ENCODE measurements around the gene PRICKLE2.

PRICKLE2 gene

DNA sequence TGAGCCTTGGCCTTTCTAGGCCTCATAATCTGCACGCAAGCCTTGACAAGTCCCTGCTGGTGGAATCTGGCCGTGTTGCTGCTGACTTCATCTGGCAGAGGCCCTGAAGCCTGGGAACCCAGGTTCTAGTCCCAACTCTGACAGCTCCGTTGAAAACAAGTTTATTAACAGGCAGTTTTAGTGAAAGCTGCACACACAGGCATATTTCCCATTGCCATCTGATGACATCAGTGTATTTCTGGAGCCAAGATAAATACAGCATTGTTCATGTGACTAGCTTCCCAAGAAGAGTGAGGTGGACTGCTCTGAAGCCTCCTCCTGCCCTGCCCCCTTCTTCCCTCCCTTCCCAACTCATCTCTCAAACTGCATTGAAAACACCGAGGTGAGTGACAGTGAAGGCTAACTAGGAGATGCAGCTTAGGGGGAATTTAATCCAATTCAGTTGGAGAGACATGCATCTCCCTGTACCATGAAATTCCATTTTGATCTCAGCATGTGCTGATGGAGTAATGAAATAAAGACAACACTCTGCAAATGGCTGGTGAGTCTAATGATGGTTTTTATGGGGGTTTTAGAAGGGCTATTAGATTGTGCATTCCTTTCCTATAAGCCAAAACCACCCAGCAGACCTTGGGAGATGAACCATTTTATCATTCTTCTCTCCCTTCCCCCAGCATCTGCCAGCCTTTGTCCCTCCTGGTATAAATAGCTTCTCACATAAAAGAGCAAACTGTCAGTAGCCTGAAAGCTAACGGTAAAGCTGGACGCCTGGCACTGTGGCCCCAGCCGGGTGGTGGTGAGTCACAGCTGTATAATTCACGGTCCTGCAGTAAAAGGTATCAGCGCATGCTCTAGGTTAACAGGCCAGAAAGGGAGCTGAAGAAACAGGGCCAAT is 38.0 kb downstream of the PRICKLE2 start:
- peak; percentile 96 for DNase-seq

DNA sequence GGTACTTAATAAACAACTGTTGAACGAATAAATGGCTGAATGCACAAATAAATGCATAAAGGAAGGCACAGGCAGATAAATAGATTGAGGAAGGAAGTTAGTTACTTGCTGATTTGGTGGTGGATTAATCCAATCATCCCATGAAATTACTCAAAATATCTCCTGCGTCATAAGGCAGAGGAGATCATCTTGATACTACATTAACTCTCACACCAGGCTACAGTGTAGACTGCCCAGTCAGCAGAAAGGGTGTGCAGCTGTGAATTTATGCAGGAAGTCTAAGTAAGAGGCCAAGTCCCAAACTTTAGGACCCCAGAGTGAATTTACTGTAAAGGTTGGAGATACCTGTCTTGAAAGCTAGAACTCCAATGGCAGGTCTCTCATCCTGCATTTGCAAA is 38.6 kb downstream of the PRICKLE2 start:
- no peak for DNase-seq

DNA sequence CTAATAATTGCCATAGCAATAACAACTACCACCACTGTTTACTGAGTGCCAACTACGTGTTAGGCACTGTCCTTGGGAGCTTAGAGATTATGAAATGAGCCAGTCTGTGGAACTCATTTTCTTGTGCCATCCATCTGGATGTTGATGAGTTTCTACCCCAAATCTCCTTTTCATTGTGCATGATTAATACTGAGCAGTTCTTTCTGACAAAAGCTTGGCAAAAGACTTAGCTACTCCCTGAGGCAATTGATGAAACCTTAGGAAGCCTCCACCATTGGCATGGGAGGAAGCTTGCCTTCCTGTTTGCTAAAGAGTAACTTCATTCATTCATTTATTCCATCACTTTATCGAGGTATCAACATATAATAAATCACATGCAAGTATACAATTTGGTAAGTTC is 39.8 kb downstream of the PRICKLE2 start:
- DNase-seq = no peak

DNA sequence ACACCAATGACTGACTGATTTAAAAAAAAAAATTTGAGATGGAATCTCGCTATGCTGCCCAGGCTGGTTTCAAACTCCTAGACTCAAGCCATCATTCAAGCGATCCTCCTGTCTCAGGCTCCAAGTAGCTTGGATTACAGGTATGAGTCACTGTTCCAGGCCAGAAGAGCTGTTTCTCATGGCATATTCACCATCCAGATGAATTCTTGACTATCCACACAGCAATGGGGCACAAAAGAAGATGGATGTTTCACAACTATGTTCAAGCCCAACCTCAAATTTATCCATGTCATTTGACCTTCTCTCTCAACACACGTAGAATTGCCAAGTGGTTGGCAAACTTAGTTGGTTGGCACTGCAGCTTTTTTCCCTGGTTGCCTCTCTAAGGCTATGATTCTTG is 40.6 kb downstream of the PRICKLE2 start:
- DNase-seq = peak; percentile 64

DNA sequence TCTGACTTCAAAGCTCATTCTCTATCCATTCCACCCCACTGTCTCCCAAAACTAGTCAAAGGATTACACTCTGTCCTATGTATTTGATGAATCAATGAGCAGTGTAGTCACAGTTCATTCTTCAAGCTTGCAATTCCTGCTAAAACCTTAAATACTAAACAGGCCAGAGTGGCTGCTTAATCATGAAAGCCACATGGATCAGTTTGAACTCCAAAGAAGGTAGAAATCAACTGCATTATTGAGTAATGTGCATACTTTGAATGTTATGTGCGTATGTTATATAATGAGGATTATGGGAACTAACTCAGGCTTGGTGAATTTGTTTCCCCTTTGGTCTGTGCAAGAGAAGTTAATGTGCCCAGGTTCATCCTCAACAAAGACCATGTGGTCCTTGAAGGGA is 45.4 kb downstream of the PRICKLE2 start:
- no peak for DNase-seq

DNA sequence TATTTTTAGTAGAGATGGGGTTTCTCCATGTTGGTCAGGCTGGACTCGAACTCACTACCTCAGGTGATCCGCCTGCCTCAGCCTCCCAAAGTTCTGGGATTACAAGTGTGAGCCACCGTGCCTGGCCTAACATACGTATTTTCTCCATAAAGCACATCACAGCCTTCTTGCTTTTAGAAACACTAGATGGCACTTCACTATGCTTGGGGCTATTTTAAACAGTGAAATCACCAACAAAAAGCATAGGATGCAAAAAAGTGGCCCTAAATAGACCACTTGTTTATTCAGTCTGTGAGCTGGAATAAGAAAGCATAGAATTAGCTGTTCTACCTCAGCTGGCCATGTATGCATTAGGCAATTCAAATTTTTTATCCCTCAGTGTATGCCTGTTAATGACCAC is 46.0 kb downstream of the PRICKLE2 start:
- no peak for DNase-seq

DNA sequence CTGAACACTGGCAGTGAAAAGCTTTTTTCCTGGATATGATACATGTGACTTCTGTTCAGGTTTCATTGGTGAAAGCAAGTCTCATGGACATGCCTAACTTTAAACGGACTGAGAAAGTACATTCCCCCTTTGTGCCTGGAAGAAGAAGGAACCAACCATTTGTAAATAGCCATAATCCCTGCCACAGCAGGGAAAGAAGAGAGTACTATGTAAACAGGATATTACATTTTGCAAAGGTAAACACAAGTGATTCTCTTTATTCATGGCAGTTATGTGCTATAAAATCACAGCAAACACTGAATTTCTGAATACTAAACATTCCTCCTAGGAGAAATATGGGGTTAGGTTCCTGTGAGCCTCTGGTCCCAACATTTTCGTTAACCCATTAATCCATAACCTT is 46.8 kb downstream of the PRICKLE2 start:
- no peak for DNase-seq

DNA sequence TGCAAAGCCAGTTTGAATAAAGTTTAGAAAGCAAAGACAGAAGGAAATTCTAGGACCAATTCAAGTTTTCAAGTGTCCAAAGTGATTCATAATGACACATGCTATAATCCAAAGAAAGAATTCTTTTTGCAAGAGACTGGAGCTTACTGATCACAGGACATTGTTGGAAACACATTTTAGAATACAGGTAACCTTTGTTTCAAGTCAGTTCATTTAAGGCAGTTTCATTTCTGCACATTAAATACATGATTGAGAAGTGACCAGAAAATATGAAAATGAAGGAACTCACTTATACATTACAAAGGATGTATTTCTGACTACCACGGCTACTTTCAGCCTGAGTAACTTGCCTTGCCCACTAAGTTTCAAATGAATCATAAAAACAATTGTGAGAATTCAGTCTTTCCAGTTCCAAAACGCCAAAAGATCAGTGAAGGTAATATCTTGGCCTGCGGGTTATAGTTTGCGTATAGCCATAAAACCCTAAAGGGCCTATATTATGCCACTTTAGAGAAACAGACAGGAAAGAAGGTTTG is 48.7 kb downstream of the PRICKLE2 start:
- DNase-seq = no peak

DNA sequence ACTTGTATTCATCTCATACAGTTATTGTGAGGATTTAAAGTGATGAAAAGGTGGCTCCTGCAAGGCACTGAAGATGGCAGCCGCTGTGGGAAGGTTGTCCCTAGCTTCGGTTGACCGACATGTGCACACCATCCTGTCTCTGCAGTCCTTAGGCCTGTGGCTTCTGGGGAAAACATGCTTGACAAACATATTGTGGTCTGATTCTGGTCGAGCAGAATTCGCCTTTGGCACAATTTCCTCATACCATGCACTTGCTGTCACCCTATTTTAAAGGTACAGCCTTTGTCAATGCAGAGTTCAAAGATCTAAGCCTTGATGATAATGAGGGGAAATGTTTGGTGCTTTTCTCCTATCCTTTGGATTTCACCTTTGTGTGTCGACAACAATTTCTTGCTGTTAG is 50.9 kb downstream of the PRICKLE2 start:
- no peak for DNase-seq

DNA sequence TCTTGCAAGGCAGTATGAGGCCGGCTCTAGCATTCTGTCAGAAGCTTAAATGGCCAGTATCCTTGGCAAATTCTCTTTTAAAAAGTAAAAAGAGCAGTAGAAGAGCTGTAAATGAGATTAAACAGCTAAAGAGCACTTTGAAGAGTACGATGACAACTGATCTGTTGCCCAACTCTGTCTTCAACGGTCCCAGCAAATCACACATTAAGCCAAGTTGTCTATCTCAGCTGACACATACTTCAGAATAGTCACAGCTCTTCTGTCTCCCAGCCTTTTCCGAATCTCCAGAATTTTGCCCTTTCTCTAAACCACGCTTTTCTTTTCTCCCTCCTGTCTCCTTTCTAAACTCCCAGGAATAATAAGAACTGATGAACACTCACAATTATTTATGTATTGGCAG is 51.7 kb downstream of the PRICKLE2 start:
- DNase-seq = no peak

DNA sequence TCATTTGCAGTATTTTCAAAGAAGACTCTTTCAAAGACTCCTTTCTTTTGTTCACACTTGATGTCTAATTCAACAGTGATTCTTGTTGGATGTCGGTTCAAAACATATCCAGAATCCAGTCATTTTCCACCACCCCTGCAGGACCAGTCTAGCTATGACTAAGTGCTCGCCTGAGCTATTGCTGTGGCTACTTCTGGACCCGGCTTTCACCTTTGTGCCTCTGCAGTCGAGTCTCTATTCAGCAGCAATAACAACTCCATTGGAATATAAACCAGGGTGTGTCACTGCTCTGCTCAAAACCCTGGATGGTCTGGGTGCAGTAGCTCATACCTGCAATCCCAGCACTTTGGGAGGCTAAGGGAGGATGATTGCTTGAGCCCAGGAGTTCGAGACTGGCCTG is 55.0 kb downstream of the PRICKLE2 start:
- no peak for DNase-seq

DNA sequence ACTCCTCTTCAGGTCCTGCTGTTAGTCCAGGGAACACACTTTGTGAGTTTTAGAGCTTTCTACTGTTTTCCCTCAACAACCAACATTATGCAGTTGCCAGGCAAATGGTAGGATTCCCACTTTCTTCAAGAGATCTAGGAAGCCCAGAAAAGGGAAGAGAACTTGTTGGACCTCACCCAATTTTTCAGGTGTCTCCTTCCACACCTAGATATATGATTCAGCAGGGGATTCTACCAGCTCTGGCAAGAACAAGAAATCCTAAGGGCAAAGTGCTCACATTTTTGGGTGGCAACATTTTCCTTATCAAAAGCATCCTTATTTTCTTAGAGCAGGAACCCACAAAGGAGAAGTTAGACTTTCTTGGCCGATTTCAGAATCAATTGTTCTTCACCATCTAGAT is 57.4 kb downstream of the PRICKLE2 start:
- DNase-seq = no peak

DNA sequence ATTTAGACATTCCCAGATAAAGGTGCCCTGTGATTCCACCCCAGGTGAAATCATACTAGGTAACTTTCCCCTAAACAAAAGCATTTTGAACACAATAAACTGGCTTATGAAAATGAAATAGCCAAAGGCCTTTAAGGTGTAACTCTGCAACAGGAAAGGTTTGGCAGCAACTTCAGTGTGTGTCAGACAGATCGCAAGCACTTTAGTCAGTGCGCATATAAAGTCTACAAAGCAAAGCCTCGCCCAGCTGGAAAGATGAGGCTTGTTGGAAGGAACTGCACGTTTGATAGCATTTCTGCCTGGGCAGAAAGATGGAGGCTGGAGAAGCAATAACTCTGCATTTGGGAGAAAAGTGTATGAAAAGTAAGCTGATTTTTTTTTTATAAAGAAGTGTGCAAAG is 57.9 kb downstream of the PRICKLE2 start:
- DNase-seq = no peak

DNA sequence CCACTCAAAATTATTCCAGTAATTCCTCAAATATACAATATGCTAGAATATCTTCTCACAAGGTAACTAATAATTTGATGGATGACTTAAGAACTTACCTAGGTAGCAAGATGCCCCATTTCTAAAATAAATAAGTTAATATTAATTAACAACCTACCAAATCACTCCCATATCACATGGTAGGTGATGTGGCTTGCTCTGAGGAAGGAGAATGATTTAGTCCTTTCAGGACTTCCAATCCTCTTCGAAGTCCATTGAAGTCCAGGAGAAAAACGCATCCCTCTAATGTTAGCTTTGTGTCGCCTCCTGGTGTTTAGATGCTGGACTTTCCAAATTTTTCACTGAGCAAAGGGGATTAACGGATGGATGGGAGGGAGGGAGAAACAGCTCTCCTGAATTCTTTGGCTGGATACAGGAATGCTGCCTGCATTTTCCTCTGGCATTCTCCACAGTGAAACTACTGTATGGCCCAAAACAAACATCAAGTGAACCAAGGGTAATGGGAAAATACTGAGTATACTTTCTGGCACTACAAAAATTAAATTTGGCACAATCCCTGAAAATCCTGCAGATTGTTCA is 58.6 kb downstream of the PRICKLE2 start:
- DNase-seq = peak; percentile 74

DNA sequence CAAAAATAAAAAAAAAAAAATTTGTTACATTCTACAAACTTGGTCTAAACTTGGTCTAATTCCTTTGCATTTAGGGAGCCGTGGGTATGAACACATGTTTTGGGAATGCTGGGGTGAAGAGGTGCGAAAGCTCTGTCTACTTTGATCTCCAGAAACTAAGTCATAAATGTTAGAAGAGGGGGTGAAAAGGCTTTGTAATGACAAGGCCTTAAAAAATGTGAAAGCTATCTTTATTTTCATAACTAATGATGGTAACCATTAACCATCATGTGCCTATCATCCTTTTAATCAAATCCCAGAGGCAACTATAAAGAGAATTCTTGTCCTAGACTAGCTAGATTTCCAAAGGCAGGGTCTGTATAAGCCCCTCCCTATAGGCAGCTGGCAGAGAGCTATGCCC is 60.9 kb downstream of the PRICKLE2 start:
- no peak for DNase-seq

DNA sequence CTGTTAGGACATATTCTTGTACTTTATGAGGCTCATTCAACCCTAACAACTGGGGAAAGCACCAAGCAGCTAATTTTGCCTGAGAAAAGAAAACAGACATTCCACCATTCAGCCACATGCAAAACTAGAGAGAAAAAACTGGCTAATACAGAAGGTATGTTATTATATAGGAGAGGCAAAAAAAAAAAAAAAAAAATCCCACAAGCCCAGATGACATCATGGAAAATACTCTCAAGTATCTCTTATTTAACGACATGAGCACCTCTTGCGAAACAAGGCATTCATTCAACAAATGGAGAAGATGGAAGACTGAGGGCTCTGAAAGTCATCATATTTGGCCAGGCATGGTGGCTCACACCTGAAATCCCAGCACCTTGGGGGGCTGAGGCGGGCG is 61.5 kb downstream of the PRICKLE2 start:
- DNase-seq = no peak

DNA sequence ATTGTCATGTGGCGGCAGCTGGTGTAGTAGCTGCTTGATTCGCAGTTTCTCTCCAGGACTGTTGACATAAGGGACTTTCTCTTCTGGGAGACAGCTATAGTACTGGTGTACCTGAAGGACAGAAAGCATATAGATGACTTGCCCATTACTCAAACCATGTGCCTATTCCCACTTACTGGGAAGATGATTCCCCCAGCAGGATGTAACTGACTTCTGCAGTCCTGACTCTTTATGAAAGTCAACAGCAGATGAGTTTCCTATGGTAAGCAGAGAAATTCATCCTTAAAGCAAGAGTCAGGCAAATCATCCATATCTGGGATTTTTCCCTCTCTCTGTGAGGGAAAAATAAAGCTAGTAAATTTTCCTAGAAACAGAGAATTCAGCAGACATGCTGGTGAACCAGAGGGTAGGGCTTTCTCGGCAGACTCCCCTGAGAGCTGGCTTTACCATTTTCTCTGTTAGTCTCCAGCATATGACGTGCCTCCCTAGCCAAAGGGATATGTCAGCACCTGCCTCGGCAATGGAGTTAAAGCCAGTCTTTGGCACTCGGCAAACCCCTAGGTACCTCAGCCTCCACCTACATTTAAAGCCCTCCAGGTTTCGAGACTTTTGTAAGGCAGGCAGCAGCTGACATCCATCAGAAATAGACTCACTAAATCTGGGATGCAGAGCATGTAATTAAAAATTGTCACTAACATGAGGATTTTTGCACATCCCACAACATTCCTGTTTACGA is 62.1 kb downstream of the PRICKLE2 start:
- DNase-seq = no peak

DNA sequence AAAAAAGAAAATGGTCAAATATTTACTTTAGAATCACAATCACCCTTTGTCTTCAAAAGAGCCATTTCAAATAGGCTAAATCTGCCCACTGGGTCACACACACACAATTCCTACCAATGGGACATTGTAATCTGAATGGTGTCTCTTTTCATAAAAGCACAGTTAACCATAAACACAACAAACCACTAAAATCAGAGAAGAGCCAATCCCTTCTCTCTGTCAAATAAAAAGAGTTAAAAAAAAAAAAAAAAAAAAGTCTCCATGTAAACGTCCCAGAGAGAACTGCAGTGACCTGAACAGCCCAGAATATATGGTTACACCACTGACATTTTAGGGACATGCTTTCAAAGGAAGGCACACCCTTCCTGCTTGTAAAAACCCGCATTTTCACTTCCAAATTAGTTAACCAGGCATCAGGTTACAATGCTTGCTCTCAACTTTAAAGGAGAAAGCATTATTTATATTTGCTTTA is 63.7 kb downstream of the PRICKLE2 start:
- DNase-seq = no peak

DNA sequence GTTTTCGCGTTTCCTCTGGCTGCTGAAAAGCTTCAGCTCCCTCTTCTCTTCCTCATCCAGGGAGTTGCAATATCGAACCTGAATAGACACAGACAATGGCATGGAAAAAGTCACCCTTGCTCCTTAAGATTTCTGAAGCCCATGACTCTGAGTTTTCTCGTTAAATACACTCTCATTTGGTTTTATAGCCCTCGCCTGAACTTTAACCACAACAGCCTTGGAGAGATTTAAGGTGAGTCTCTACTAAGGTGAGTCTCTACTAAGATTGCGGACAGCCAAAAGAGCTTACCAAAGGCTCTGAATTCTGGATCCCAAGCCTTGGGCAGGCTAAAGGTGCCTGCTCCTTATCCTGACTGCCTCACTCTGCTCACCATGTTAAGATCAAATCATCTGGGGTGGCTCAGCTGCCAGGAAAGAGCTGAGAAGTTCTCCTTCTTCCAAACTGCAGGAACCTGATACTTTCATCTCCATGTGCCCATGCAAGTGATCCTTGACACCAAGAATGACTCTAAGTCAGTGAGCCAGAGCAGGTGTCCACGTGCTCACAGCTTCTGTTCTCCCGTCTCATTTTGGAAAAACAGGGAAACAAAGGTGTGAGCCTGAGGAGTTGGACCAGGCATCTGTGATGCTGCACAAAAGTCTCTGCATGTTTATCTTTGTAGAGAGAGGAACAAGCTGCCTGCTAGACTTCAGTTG is 65.1 kb downstream of the PRICKLE2 start:
- no peak for DNase-seq

DNA sequence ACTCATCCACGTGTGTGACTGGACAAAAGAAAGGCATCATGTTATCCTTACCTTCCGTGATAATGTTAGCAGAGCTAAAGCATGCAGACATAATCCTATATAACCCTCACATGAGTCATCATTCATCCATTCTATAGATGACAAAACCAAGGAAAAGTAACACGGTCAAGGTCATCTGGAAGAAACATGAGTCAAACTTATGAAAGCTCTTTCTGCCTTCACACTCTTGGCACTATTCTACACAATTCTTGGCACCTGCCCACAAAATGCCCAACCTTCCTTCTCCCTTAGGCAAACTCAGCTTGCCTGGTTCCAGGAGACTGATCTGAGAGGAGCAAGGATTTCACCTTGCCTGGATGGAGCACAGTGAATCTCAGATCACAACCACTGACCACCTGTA is 66.9 kb downstream of the PRICKLE2 start:
- no peak for DNase-seq

DNA sequence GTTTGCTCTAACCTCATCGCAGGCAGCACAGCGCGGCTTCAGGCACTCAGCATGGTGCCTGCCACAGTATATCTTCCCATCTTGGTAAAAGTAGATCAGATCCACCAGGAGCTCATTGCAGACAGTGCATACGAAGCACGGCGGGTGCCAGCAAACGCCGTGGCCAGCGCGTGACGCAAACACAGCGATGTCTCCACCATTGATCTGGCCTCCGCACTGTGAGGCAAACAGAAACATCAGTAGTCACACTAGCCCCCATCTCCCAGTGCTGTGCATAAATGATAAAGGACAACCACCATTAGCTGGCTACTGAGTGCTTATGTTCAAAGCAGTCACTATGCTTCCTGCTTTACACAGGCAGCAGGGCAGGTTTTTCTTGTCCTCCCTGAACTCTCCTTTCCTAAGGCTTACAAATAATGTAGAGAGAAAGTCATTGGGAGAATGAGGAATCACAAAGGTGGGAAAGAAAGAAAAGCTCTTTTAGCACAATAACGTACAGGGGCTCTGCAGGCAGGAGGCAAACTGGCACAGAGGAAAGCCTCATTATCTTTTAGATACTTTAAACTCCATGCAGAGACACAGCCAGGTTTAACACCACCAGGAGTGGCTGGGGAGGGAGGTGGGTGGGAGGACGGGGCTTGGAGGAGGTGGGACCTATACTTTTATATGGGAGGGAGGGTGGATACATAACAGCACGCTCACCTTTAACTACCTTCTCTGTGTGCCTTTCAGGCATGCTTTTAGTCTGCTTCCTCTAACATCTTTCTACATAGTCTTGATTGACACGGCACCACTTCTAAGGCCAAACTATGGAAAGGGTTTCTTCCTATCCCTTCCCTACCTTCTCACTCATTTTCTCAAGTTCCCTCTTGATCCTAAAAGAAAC is 67.9 kb downstream of the PRICKLE2 start:
- DNase-seq = peak; percentile 69

DNA sequence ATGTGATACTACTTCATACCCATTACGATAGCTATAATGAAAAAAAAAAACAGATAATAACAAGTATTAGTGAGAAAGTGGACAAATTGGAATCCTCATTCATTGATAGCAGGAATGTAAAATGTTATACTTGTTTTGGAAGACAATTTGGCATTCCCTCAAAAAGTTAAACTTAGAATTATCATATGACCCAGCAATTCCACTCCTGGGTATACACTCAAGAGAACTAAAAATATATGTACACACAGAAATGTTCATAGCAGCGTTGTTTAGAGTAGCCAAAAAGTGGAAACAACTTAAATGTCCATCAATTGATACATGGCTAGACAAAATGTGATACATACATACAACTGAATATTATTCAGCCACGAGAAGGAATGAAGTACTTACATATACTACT is 69.9 kb downstream of the PRICKLE2 start:
- DNase-seq = no peak

Data from islet precursor cell (in vitro differentiated cells).